Right lobe of liver (tissue), 4 donors: ENCODE results near the gene VPS4B.

Experiments used
- CTCF ChIP-seq, 4 donors: fragments of 200-600 bp in 3 of 4; fragments of 450-650 bp in 1 of 4; IDR thresholded peaks; one replicate each; pipeline versions ENCODE4 v1.5.1 to v1.8.0; 2016 to 2022; ENCODE audit warnings: antibody characterized with exemption in 4 of 4, mild to moderate bottlenecking in 2 of 4
- POLR2A ChIP-seq: fragments of 450-650 bp; IDR thresholded peaks from one replicate; pipeline ENCODE4 v1.6.1; 2017; ENCODE audit warnings: antibody characterized with exemption, mild to moderate bottlenecking
- donor health status: DM: no; HTN: no; CAD: no.
- donor health status: DM: no; HTN: no; CAD: no.
- donor health status: DM: no; HTN: yes; CAD: no.

GRCh38 chr18:63382843-63383242, 39.4 kb downstream of the VPS4B start:
- TF ChIP-seq CTCF (IDR thresholded peaks at IDR 0.05), result no peak
- TF ChIP-seq POLR2A, result no peak
